Upper lobe of left lung (tissue), 4 donors: ENCODE data around the gene LRPPRC.

Experiments
- CTCF ChIP-seq, 6 experiments: fragments of 450-650 bp in 4 of 6; fragments of 200-600 bp in 2 of 6; sonication (generic) in 2 of 6; IDR thresholded peaks; one replicate each; pipeline ENCODE4 v1.5.1; 2016 to 2019; ENCODE audit warnings: antibody characterized with exemption in 6 of 6
- EP300 ChIP-seq, 4 donors: sonication (generic); formaldehyde crosslinking; IDR thresholded peaks; one replicate each; pipeline ENCODE4 v1.5.1; 2017; ENCODE audit warnings: antibody characterized with exemption in 4 of 4, control low read depth in 2 of 4
- POLR2A ChIP-seq, 4 donors: fragments of 450-650 bp; IDR thresholded peaks; one replicate each; pipeline ENCODE4 v1.5.1; 2016 to 2017; ENCODE audit warnings: antibody characterized with exemption in 4 of 4, mild to moderate bottlenecking in 2 of 4
- POLR2AphosphoS5 ChIP-seq, 2 donors: sonication (generic); formaldehyde crosslinking; IDR thresholded peaks; one replicate each; pipeline ENCODE4 v1.5.1; 2017; ENCODE audit warnings: antibody characterized with exemption in 2 of 2

- TF ChIP-seq CTCF (IDR thresholded peaks at IDR 0.05): no peak
- no peak for TF ChIP-seq EP300 (IDR thresholded peaks at IDR 0.05)
- TF ChIP-seq POLR2A (IDR thresholded peaks at IDR 0.05): no peak
- TF ChIP-seq POLR2AphosphoS5 (IDR thresholded peaks at IDR 0.05): no peak
Observed at GRCh38 chr2:43885132-43885632, 110.6 kb downstream of the LRPPRC start.
